CD8-positive, alpha-beta memory T cell (primary cell): ENCODE measurements around the gene TMEM117. TPM values are rescaled to one million over a fixed set of nuclear protein-coding genes. Genes with fewer than 3 reads are reported as not detected.
"Not testable (repeated sequence)": the region's sequence is repeated elsewhere in the genome, so short reads cannot be mapped to it uniquely, and the experiment has no call there.

Experiments
- CTCF ChIA-PET: fragments of 350-600 bp; sonication (Branson Sonifier 250); formaldehyde crosslinking; loops from one replicate; lab custom pipeline; 2021; ENCODE audit warnings: antibody characterized with exemption; lab: Charles Lee
- POLR2A ChIA-PET: fragments of 350-600 bp; sonication (Branson Sonifier 250); formaldehyde crosslinking; loops from one replicate; lab custom pipeline; 2021; ENCODE audit warnings: antibody characterized with exemption; lab: Charles Lee
- DNase-seq, 5 donors: peaks; one replicate each; pipeline versions ENCODE4 v3.0.0 to v3.0.0-alpha.2; 2020 to 2022; ENCODE audit warnings: mixed read lengths in 1 of 5
- H3K27ac ChIP-seq: one replicate; pipeline ENCODE4 v1.7.0; 2013; ENCODE audit warnings: low read depth, mild to moderate bottlenecking, low read length, moderate library complexity
- H3K27me3 ChIP-seq: 2 replicates; pipeline ENCODE4 v1.7.0; 2013; ENCODE audit warnings: low read length, mild to moderate bottlenecking; ENCODE audit not compliant: insufficient read depth, poor library complexity, severe bottlenecking
- H3K36me3 ChIP-seq: 2 replicates; pipeline ENCODE4 v1.7.0; 2013; ENCODE audit warnings: mild to moderate bottlenecking, low read length, moderate library complexity; ENCODE audit not compliant: insufficient read depth
- H3K4me1 ChIP-seq: 2 replicates; pipeline ENCODE4 v1.7.0; 2013; ENCODE audit warnings: mild to moderate bottlenecking, low read length, moderate library complexity; ENCODE audit not compliant: insufficient read depth
- H3K4me3 ChIP-seq: 2 replicates; pipeline ENCODE4 v1.7.0; 2013; ENCODE audit warnings: mild to moderate bottlenecking, low read length
- H3K9me3 ChIP-seq: 2 replicates; pipeline ENCODE4 v1.7.0; 2013; ENCODE audit warnings: mild to moderate bottlenecking, low read length
- H3K27ac Mint-ChIP-seq, 8 donors: one replicate each; pipeline ENCODE4 v1.8.0; 2020 to 2021; ENCODE audit warnings: mixed read lengths in 8 of 8, mild to moderate bottlenecking in 6 of 8, inconsistent platforms in 3 of 8, moderate library complexity in 3 of 8
- H3K27me3 Mint-ChIP-seq, 2 donors: one replicate each; pipeline ENCODE4 v1.8.0; 2020 to 2021; ENCODE audit warnings: mixed read lengths in 2 of 2, mild to moderate bottlenecking in 1 of 2, moderate library complexity in 1 of 2
- H3K36me3 Mint-ChIP-seq, 3 donors: one replicate each; pipeline ENCODE4 v1.8.0; 2020 to 2021; ENCODE audit warnings: mixed read lengths in 3 of 3, inconsistent platforms in 1 of 3, mild to moderate bottlenecking in 1 of 3
- H3K4me1 Mint-ChIP-seq, 3 donors: one replicate each; pipeline ENCODE4 v1.8.0; 2020 to 2021; ENCODE audit warnings: mixed read lengths in 3 of 3, inconsistent platforms in 1 of 3, mild to moderate bottlenecking in 1 of 3
- H3K4me3 Mint-ChIP-seq, 7 donors: one replicate each; pipeline ENCODE4 v1.8.0; 2020 to 2021; ENCODE audit warnings: mixed read lengths in 7 of 7, mild to moderate bottlenecking in 6 of 7, moderate library complexity in 4 of 7, inconsistent platforms in 2 of 7
- H3K9me3 Mint-ChIP-seq, 5 donors: one replicate each; pipeline ENCODE4 v1.8.0; 2020 to 2022; ENCODE audit warnings: mixed read lengths in 5 of 5, mild to moderate bottlenecking in 3 of 5, moderate library complexity in 2 of 5, inconsistent platforms in 1 of 5
- polyA plus RNA-seq: library from polyadenylated mRNA; unstranded; fragments of 300-500 nt; fragmentation: Illumina TruSeq; gene quantifications from one replicate; pipeline ENCODE4 v1.2.3, GENCODE V29; 2021
- total RNA-seq, 2 experiments: library from RNA; stranded (reverse); gene quantifications; one replicate each; pipeline ENCODE4 v1.2.3, GENCODE V29; 2021

Gene TMEM117
- total and polyA plus RNA-seq, 3 experiments from 2014 or later: 1.4 to 6.2 (median 1.8) TPM

- no peaks in the 10 kb centered on the region for H3K4me1 ChIP-seq
- no peak overlapping the region for H3K27ac ChIP-seq
- no peaks in the 10 kb centered on the region for H3K9me3 ChIP-seq
- Mint-ChIP-seq H3K4me3 (no peak overlapping the region), H3K27me3 (no peaks in the 10 kb centered on the region), H3K4me1 (no peaks in the 10 kb centered on the region), H3K27ac (no peak overlapping the region), H3K9me3 (peaks cover 0 to 5% (median 3%) of the 10 kb centered on the region in 5 donors), H3K36me3 (peaks cover 3 to 12% (median 4%) of the 10 kb centered on the region in 3 donors)
- H3K27me3 ChIP-seq: no peaks in the 10 kb centered on the region
- POLR2A ChIA-PET: no interaction called here
- no peak for DNase-seq
- CTCF ChIA-PET: no interaction called here
- no peaks in the 10 kb centered on the region for H3K36me3 ChIP-seq
- no peak overlapping the region for H3K4me3 ChIP-seq
Observed at GRCh38 chr12:44034906-44035305, 199.0 kb downstream of the TMEM117 start.

GRCh38 chr12:44036875-44037443 lies 201.1 kb downstream of the TMEM117 start:
- no peak overlapping the region for H3K4me3 Mint-ChIP-seq
- Histone ChIP-seq H3K9me3 (no peaks in the 10 kb centered on the region), H3K4me1 (no peaks in the 10 kb centered on the region)

GRCh38 chr12:44038411-44038810 lies 202.5 kb downstream of the TMEM117 start:
- H3K36me3 Mint-ChIP-seq: peaks cover 0 to 13% (median 6%) of the 10 kb centered on the region in 3 donors
- POLR2A ChIA-PET: no interaction called here
- no peaks in the 10 kb centered on the region for H3K27me3 Mint-ChIP-seq
- no peaks in the 10 kb centered on the region for H3K9me3 Mint-ChIP-seq
- H3K4me1 ChIP-seq: no peaks in the 10 kb centered on the region
- no peaks in the 10 kb centered on the region for H3K27me3 ChIP-seq
- H3K9me3 ChIP-seq: no peaks in the 10 kb centered on the region
- H3K4me3 ChIP-seq: no peak overlapping the region
- no peaks in the 10 kb centered on the region for H3K36me3 ChIP-seq
- H3K27ac ChIP-seq: no peak overlapping the region
- CTCF ChIA-PET: no interaction called here
- H3K4me1 Mint-ChIP-seq: no peaks in the 10 kb centered on the region
- no peak overlapping the region for H3K4me3 Mint-ChIP-seq
- DNase-seq: no peak
- H3K27ac Mint-ChIP-seq: no peak overlapping the region

More at GRCh38 chr12:44036875-44037443, 201.1 kb downstream of the TMEM117 start:
- H3K27me3 ChIP-seq: no peaks in the 10 kb centered on the region
- Mint-ChIP-seq H3K27me3 (no peaks in the 10 kb centered on the region), H3K36me3 (peaks cover 4 to 14% (median 4%) of the 10 kb centered on the region in 3 donors), H3K4me1 (no peaks in the 10 kb centered on the region), H3K27ac (no peak overlapping the region), H3K9me3 (no peaks in the 10 kb centered on the region)
- ChIA-PET POLR2A (no interaction called here), CTCF (no interaction called here)
- H3K36me3 ChIP-seq: no peaks in the 10 kb centered on the region
- DNase-seq: no peak
- no peak overlapping the region for H3K27ac ChIP-seq
- no peak overlapping the region for H3K4me3 ChIP-seq

- H3K27me3 ChIP-seq, CTCF ChIA-PET, H3K9me3 ChIP-seq, H3K4me1 ChIP-seq, POLR2A ChIA-PET, H3K27me3 Mint-ChIP-seq, H3K4me1 Mint-ChIP-seq, H3K36me3 ChIP-seq, H3K4me3 ChIP-seq, H3K27ac Mint-ChIP-seq, H3K4me3 Mint-ChIP-seq, H3K9me3 Mint-ChIP-seq, H3K27ac ChIP-seq, DNase-seq: not testable (repeated sequence)
- H3K36me3 Mint-ChIP-seq: peaks cover 0 to 47% (median 9%) of the 10 kb centered on the region in 3 donors
Observed at GRCh38 chr12:44044491-44044890, 208.6 kb downstream of the TMEM117 start.

- no peak overlapping the region for H3K4me3 Mint-ChIP-seq
- CTCF ChIA-PET: no interaction called here
- no peaks in the 10 kb centered on the region for H3K4me1 ChIP-seq
- no peak overlapping the region for H3K4me3 ChIP-seq
- no peak overlapping the region for H3K27ac ChIP-seq
- no peak overlapping the region for H3K27ac Mint-ChIP-seq
- DNase-seq: no peak
- H3K27me3 ChIP-seq: no peaks in the 10 kb centered on the region
- no peaks in the 10 kb centered on the region for H3K4me1 Mint-ChIP-seq
- peaks cover 0 to 3% of the 10 kb centered on the region in 2 donors for H3K27me3 Mint-ChIP-seq
- peaks cover 0 to 2% (median 0%) of the 10 kb centered on the region in 5 donors for H3K9me3 Mint-ChIP-seq
- no peaks in the 10 kb centered on the region for H3K9me3 ChIP-seq
- H3K36me3 Mint-ChIP-seq: peaks cover 0 to 41% (median 7%) of the 10 kb centered on the region in 3 donors
- no peaks in the 10 kb centered on the region for H3K36me3 ChIP-seq
- POLR2A ChIA-PET: no interaction called here
Observed at GRCh38 chr12:44046732-44047417, 211.0 kb downstream of the TMEM117 start.

GRCh38 chr12:44052554-44052953 lies 216.7 kb downstream of the TMEM117 start:
- Histone ChIP-seq H3K27ac (no peak overlapping the region), H3K4me1 (no peaks in the 10 kb centered on the region), H3K27me3 (no peaks in the 10 kb centered on the region), H3K9me3 (no peaks in the 10 kb centered on the region), H3K36me3 (no peaks in the 10 kb centered on the region), H3K4me3 (no peak overlapping the region)
- H3K27ac Mint-ChIP-seq: peak overlapping the region in 2 of 8 donors; percentile 36 to 44
- peaks cover 0 to 3% of the 10 kb centered on the region in 2 donors for H3K27me3 Mint-ChIP-seq
- POLR2A ChIA-PET: no interaction called here
- H3K4me3 Mint-ChIP-seq: no peak overlapping the region
- no peak for DNase-seq
- H3K36me3 Mint-ChIP-seq: peaks cover 0 to 7% (median 0%) of the 10 kb centered on the region in 3 donors
- CTCF ChIA-PET: no interaction called here
- H3K9me3 Mint-ChIP-seq: no peaks in the 10 kb centered on the region
- no peaks in the 10 kb centered on the region for H3K4me1 Mint-ChIP-seq

GRCh38 chr12:44053549-44054127 lies 217.8 kb downstream of the TMEM117 start:
- Mint-ChIP-seq H3K27me3 (peaks cover 0 to 3% of the 10 kb centered on the region in 2 donors), H3K9me3 (no peaks in the 10 kb centered on the region), H3K4me1 (no peaks in the 10 kb centered on the region), H3K27ac (no peak overlapping the region), H3K36me3 (peaks cover 0 to under 1% (median 0%) of the 10 kb centered on the region in 3 donors), H3K4me3 (no peak overlapping the region)
- no peak overlapping the region for H3K4me3 ChIP-seq
- H3K36me3 ChIP-seq: no peaks in the 10 kb centered on the region
- ChIA-PET POLR2A (no interaction called here), CTCF (no interaction called here)
- H3K9me3 ChIP-seq: no peaks in the 10 kb centered on the region
- H3K27me3 ChIP-seq: no peaks in the 10 kb centered on the region
- no peak for DNase-seq
- no peaks in the 10 kb centered on the region for H3K4me1 ChIP-seq
- H3K27ac ChIP-seq: no peak overlapping the region

GRCh38 chr12:44054281-44054680 lies 218.4 kb downstream of the TMEM117 start:
- CTCF ChIA-PET: no interaction called here
- H3K4me3 Mint-ChIP-seq: no peak overlapping the region
- no peaks in the 10 kb centered on the region for H3K9me3 Mint-ChIP-seq
- H3K36me3 Mint-ChIP-seq: no peaks in the 10 kb centered on the region
- Histone ChIP-seq H3K36me3 (no peaks in the 10 kb centered on the region), H3K9me3 (no peaks in the 10 kb centered on the region), H3K27me3 (no peaks in the 10 kb centered on the region), H3K27ac (no peak overlapping the region), H3K4me1 (no peaks in the 10 kb centered on the region), H3K4me3 (no peak overlapping the region)
- no peak for DNase-seq
- H3K27me3 Mint-ChIP-seq: no peaks in the 10 kb centered on the region
- H3K4me1 Mint-ChIP-seq: no peaks in the 10 kb centered on the region
- POLR2A ChIA-PET: no interaction called here
- H3K27ac Mint-ChIP-seq: no peak overlapping the region
